ENCODE measurements around the gene APP. TPM values are rescaled to one million over a fixed set of nuclear protein-coding genes. Genes with fewer than 3 reads are reported as not detected.

Gene APP
- total and polyA plus RNA-seq, 4 experiments from 2014 or later, result 4.9 to 57.9 (median 34.2) TPM

GRCh38 chr21:26007951-26008498, 162.5 kb downstream of the APP start:
- intact Hi-C loops (cut with micrococcal nuclease), result no loop called here
- Mint-ChIP-seq H3K27me3 (no peaks in the 10 kb centered on the region), H3K27ac (no peak overlapping the region), H3K4me1 (peaks cover 0 to 1% (median 0%) of the 10 kb centered on the region in 4 donors), H3K4me3 (no peak overlapping the region), H3K9me3 (no peaks in the 10 kb centered on the region), H3K36me3 (no peaks in the 10 kb centered on the region)
- DNase-seq, result no peak
- POLR2A ChIA-PET (ENCODE audit: partially characterized antibody), result no interaction called here
- Histone ChIP-seq H3K9me3 (ENCODE audit: control insufficient read depth in 1 of 2, low read length in 2 of 2) (no peaks in the 10 kb centered on the region), H3K4me3 (ENCODE audit: low read length in 2 of 2) (no peak overlapping the region), H3K27me3 (ENCODE audit: insufficient read depth, low read length) (no peaks in the 10 kb centered on the region), H3K36me3 (ENCODE audit: insufficient read depth, low read length) (no peaks in the 10 kb centered on the region), H3K27ac (ENCODE audit: low read depth, low read length) (no peak overlapping the region), H3K4me1 (ENCODE audit: insufficient read depth, low read length) (no peaks in the 10 kb centered on the region)
- CTCF ChIA-PET (ENCODE audit: partially characterized antibody), result no interaction called here

GRCh38 chr21:26005464-26005863, 165.1 kb downstream of the APP start:
- CTCF ChIA-PET (ENCODE audit: partially characterized antibody), result no interaction called here
- intact Hi-C loops (cut with micrococcal nuclease), result no loop called here
- POLR2A ChIA-PET (ENCODE audit: partially characterized antibody), result no interaction called here
- H3K36me3 ChIP-seq (ENCODE audit: insufficient read depth, low read length), result no peaks in the 10 kb centered on the region
- H3K9me3 Mint-ChIP-seq, result no peaks in the 10 kb centered on the region
- no peaks in the 10 kb centered on the region for H3K9me3 ChIP-seq (ENCODE audit: control insufficient read depth in 1 of 2, low read length in 2 of 2)
- no peak overlapping the region for H3K4me3 Mint-ChIP-seq
- H3K36me3 Mint-ChIP-seq, result peaks cover 0 to 3% of the 10 kb centered on the region in 2 donors
- no peaks in the 10 kb centered on the region for H3K4me1 ChIP-seq (ENCODE audit: insufficient read depth, low read length)
- H3K27ac Mint-ChIP-seq, result no peak overlapping the region
- no peak for DNase-seq
- H3K27me3 Mint-ChIP-seq, result no peaks in the 10 kb centered on the region
- H3K27ac ChIP-seq (ENCODE audit: low read depth, low read length), result no peak overlapping the region
- peaks cover 0 to 5% (median 4%) of the 10 kb centered on the region in 4 donors for H3K4me1 Mint-ChIP-seq
- no peak overlapping the region for H3K4me3 ChIP-seq (ENCODE audit: low read length in 2 of 2)
- no peaks in the 10 kb centered on the region for H3K27me3 ChIP-seq (ENCODE audit: insufficient read depth, low read length)

GRCh38 chr21:26003404-26003803, 167.2 kb downstream of the APP start:
- no peaks in the 10 kb centered on the region for H3K4me1 ChIP-seq (ENCODE audit: insufficient read depth, low read length)
- Mint-ChIP-seq H3K9me3 (no peaks in the 10 kb centered on the region), H3K4me3 (no peak overlapping the region), H3K27ac (no peak overlapping the region), H3K27me3 (no peaks in the 10 kb centered on the region), H3K4me1 (peaks cover 3 to 15% (median 5%) of the 10 kb centered on the region in 4 donors), H3K36me3 (peaks cover under 1 to 3% of the 10 kb centered on the region in 2 donors)
- no peak for DNase-seq
- ChIA-PET POLR2A (ENCODE audit: partially characterized antibody) (no interaction called here), CTCF (ENCODE audit: partially characterized antibody) (no interaction called here)
- H3K27me3 ChIP-seq (ENCODE audit: insufficient read depth, low read length), result no peaks in the 10 kb centered on the region
- intact Hi-C loops (cut with micrococcal nuclease), result no loop called here
- H3K36me3 ChIP-seq (ENCODE audit: insufficient read depth, low read length), result no peaks in the 10 kb centered on the region
- H3K27ac ChIP-seq (ENCODE audit: low read depth, low read length), result no peak overlapping the region
- no peaks in the 10 kb centered on the region for H3K9me3 ChIP-seq (ENCODE audit: control insufficient read depth in 1 of 2, low read length in 2 of 2)
- H3K4me3 ChIP-seq (ENCODE audit: low read length in 2 of 2), result no peak overlapping the region

DNA sequence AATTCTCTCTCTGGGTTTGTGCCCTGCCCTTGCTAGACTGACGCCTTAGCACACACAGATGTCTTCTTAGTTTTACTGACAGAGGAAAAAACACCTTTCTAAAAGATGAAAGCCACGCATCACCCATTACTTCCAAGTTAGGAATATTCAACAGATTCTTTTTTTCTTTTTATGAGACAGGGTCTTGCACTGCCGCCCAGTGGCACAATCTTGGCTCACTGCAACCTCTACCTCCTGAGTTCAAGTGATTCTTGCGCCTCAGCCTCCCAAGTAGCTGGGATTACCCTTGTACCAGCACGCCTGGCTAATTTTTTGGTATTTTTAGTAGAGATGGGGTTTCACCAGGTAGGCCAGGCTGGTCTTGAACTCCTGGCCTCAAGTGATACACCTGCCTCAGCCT, 169.2 kb downstream of the APP start:
- Histone ChIP-seq H3K4me3 (ENCODE audit: low read length in 2 of 2) (no peak overlapping the region), H3K36me3 (ENCODE audit: insufficient read depth, low read length) (no peaks in the 10 kb centered on the region), H3K27ac (ENCODE audit: low read depth, low read length) (no peak overlapping the region), H3K9me3 (ENCODE audit: control insufficient read depth in 1 of 2, low read length in 2 of 2) (no peaks in the 10 kb centered on the region), H3K4me1 (ENCODE audit: insufficient read depth, low read length) (no peaks in the 10 kb centered on the region), H3K27me3 (ENCODE audit: insufficient read depth, low read length) (no peaks in the 10 kb centered on the region)
- ChIA-PET POLR2A (ENCODE audit: partially characterized antibody) (no interaction called here), CTCF (ENCODE audit: partially characterized antibody) (no interaction called here)
- intact Hi-C loops (cut with micrococcal nuclease), result no loop called here
- H3K4me1 Mint-ChIP-seq, result peaks cover 3 to 15% (median 5%) of the 10 kb centered on the region in 4 donors
- H3K27ac Mint-ChIP-seq, result no peak overlapping the region
- H3K9me3 Mint-ChIP-seq, result peaks cover 0 to 2% (median 0%) of the 10 kb centered on the region in 8 donors
- peaks cover 4 to 11% of the 10 kb centered on the region in 2 donors for H3K36me3 Mint-ChIP-seq
- DNase-seq, result no peak
- H3K27me3 Mint-ChIP-seq, result no peaks in the 10 kb centered on the region
- no peak overlapping the region for H3K4me3 Mint-ChIP-seq

DNA sequence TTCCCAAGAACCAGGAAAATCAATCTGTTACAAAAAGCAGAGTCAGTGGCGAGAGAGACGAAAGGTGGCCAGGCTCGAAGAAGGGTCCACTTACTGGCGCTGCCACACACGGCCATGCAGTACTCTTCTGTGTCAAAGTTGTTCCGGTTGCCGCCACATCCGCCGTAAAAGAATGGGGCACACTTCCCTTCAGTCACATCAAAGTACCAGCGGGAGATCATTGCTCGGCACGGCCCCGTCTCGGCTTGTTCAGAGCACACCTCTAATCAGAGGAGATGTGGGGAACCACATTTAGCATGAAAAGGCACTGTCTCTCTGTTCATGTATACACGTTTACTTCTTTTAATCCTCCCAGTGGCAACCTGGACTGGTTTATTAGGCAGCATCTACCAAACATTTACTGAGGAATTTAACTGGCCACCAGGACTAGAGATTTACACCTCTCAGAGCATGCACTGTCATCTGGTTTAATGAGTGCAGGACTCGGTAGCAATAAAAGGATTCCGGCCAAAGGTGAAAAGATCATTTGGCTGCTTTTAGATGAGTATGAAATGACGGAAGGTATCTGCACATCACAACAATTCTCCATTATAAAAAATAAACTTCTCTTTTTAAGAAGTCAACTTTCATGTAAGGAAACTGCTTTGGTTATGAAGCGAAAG, 170.5 kb downstream of the APP start:
- Mint-ChIP-seq H3K4me1 (peaks cover 3 to 15% (median 5%) of the 10 kb centered on the region in 4 donors), H3K9me3 (peaks cover 0 to 2% (median 0%) of the 10 kb centered on the region in 8 donors), H3K36me3 (peaks cover 6 to 11% of the 10 kb centered on the region in 2 donors), H3K27me3 (no peaks in the 10 kb centered on the region), H3K4me3 (peak overlapping the region in 7 of 8 donors; percentile 2 to 67 (median 50)), H3K27ac (peak overlapping the region in 4 of 7 donors; percentile 20 to 72 (median 56))
- DNase-seq, result peak in 4 of 5 donors; percentile 21 to 51 (median 36)
- Histone ChIP-seq H3K27ac (ENCODE audit: low read depth, low read length) (no peak overlapping the region), H3K4me1 (ENCODE audit: insufficient read depth, low read length) (no peaks in the 10 kb centered on the region), H3K27me3 (ENCODE audit: insufficient read depth, low read length) (no peaks in the 10 kb centered on the region), H3K36me3 (ENCODE audit: insufficient read depth, low read length) (no peaks in the 10 kb centered on the region), H3K9me3 (ENCODE audit: control insufficient read depth in 1 of 2, low read length in 2 of 2) (no peaks in the 10 kb centered on the region), H3K4me3 (ENCODE audit: low read length in 2 of 2) (no peak overlapping the region)
- intact Hi-C loops (cut with micrococcal nuclease), result no loop called here
- ChIA-PET POLR2A (ENCODE audit: partially characterized antibody) (no interaction called here), CTCF (ENCODE audit: partially characterized antibody) (no interaction called here)

DNA sequence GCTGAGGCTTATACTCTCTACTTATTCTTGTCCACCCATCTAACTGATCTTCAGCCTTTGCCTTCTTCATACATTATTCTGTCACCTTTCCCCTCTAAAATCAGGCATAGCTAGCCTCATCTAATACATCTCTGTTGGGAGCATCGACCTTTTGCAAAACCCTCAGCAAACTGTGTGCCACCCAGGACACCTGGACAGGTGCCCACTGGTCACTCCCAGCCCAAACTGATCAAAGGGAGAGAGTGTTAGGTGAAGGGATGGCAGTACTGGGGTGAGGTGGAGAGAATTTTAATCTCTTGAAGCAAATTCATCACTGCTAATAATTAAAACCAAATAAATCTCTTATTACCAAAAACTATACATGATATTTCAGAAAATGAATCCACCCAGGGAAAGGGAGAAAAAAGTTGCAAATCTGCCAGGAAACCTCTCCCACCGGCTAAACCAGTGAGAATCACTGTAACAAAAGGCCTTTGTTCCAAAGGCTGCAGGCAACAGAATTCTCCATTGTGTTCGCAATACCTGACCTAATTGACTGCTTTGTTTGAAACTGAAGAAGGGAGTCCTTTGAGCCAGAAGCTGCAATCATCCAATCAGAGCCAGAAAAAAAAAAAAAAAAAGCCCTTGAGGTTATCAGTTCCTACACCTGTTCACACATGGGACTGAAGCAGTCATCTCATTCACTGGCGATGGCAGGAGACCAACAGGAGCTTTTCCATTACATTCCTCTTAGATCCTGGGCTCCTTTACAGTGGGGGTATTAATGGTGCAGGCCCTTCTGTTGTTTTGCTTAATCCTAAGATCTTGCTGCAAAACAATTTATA, 172.6 kb downstream of the APP start:
- Histone ChIP-seq H3K27ac (ENCODE audit: low read depth, low read length) (no peak overlapping the region), H3K36me3 (ENCODE audit: insufficient read depth, low read length) (no peaks in the 10 kb centered on the region), H3K9me3 (ENCODE audit: control insufficient read depth in 1 of 2, low read length in 2 of 2) (no peaks in the 10 kb centered on the region), H3K4me3 (ENCODE audit: low read length in 2 of 2) (no peak overlapping the region), H3K27me3 (ENCODE audit: insufficient read depth, low read length) (no peaks in the 10 kb centered on the region), H3K4me1 (ENCODE audit: insufficient read depth, low read length) (no peaks in the 10 kb centered on the region)
- no peaks in the 10 kb centered on the region for H3K27me3 Mint-ChIP-seq
- H3K4me3 Mint-ChIP-seq, result no peak overlapping the region
- peaks cover 3 to 15% (median 5%) of the 10 kb centered on the region in 4 donors for H3K4me1 Mint-ChIP-seq
- peaks cover 0 to 2% (median 0%) of the 10 kb centered on the region in 8 donors for H3K9me3 Mint-ChIP-seq
- DNase-seq, result no peak
- ChIA-PET CTCF (ENCODE audit: partially characterized antibody) (no interaction called here), POLR2A (ENCODE audit: partially characterized antibody) (no interaction called here)
- H3K36me3 Mint-ChIP-seq, result peaks cover 6 to 16% of the 10 kb centered on the region in 2 donors
- H3K27ac Mint-ChIP-seq, result no peak overlapping the region
- intact Hi-C loops (cut with micrococcal nuclease), result no loop called here

DNA sequence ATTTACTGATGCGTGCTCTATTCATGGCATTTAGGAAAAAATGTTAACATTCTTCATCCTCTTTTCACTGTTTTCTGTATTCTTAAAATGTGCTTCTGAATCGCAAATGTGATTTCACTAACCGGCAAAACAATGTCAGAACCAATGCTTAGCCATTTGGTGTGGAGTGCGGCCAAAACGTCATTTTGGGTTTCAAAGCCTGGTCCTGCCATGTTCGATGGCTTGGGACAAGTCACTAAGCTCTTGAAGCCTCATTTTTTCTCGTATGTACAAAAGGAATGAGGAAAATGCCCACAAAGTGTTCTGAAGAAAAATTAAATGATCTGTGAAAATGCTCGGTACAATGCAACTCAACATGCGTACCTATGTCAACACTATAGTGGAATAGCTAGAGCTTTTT, 175.3 kb downstream of the APP start:
- Mint-ChIP-seq H3K4me3 (no peak overlapping the region), H3K27me3 (no peaks in the 10 kb centered on the region), H3K36me3 (peaks cover 6 to 21% of the 10 kb centered on the region in 2 donors), H3K9me3 (peaks cover 0 to 2% (median 0%) of the 10 kb centered on the region in 8 donors), H3K27ac (no peak overlapping the region), H3K4me1 (peaks cover 0 to 9% (median 3%) of the 10 kb centered on the region in 4 donors)
- no peak for DNase-seq
- H3K9me3 ChIP-seq (ENCODE audit: control insufficient read depth in 1 of 2, low read length in 2 of 2), result no peaks in the 10 kb centered on the region
- no peaks in the 10 kb centered on the region for H3K36me3 ChIP-seq (ENCODE audit: insufficient read depth, low read length)
- intact Hi-C loops (cut with micrococcal nuclease), result no loop called here
- H3K4me1 ChIP-seq (ENCODE audit: insufficient read depth, low read length), result no peaks in the 10 kb centered on the region
- no peaks in the 10 kb centered on the region for H3K27me3 ChIP-seq (ENCODE audit: insufficient read depth, low read length)
- no peak overlapping the region for H3K4me3 ChIP-seq (ENCODE audit: low read length in 2 of 2)
- H3K27ac ChIP-seq (ENCODE audit: low read depth, low read length), result no peak overlapping the region
- CTCF ChIA-PET (ENCODE audit: partially characterized antibody), result no interaction called here
- POLR2A ChIA-PET (ENCODE audit: partially characterized antibody), result no interaction called here
